SK-N-SH treated with all-trans-retinoic acid at 6 μM for 48 hours (cell line): Measurements from ENCODE around the gene MMP24.

Experiments
- ATAC-seq: fragments of 200-7000 bp; cut with Tn5 transposase; 3 replicates; pipeline ENCODE4 v1.9.1; 2020; ENCODE audit warnings: mild to moderate bottlenecking, moderate library complexity
- BACH2 ChIP-seq: fragments of 250-450 bp; sonication (Bioruptor Pico); IDR thresholded peaks from 2 replicates; pipeline ENCODE4 v1.9.0; 2021; ENCODE audit warnings: mild to moderate bottlenecking, borderline replicate concordance
- CSDC2 ChIP-seq: fragments of 250-450 bp; sonication (Bioruptor Pico); IDR thresholded peaks from 2 replicates; pipeline ENCODE4 v1.5.0; 2020; ENCODE audit warnings: mild to moderate bottlenecking, moderate library complexity
- ESRRG ChIP-seq: fragments of 250-450 bp; sonication (Bioruptor Pico); IDR thresholded peaks from 2 replicates; pipeline ENCODE4 v1.6.1; 2021; ENCODE audit warnings: mild to moderate bottlenecking
- GLIS3 ChIP-seq: fragments of 250-450 bp; sonication (Bioruptor Pico); IDR thresholded peaks from 2 replicates; pipeline ENCODE4 v1.5.0; 2020; ENCODE audit warnings: mild to moderate bottlenecking, moderate library complexity
- ISL1 ChIP-seq: fragments of 250-450 bp; sonication (Bioruptor Pico); IDR thresholded peaks from 2 replicates; pipeline ENCODE4 v2.1.2; 2022; ENCODE audit warnings: mild to moderate bottlenecking, moderate library complexity
- OSR1 ChIP-seq: fragments of 250-450 bp; sonication (Bioruptor Pico); IDR thresholded peaks from 2 replicates; pipeline ENCODE4 v1.8.0; 2022; ENCODE audit warnings: moderate library complexity, mild to moderate bottlenecking, inconsistent platforms
- PPARA ChIP-seq: fragments of 250-450 bp; sonication (Bioruptor Pico); IDR thresholded peaks from 2 replicates; pipeline ENCODE4 v1.5.0; 2020; ENCODE audit warnings: mild to moderate bottlenecking, borderline replicate concordance
- RARB ChIP-seq: fragments of 250-450 bp; sonication (Bioruptor Pico); IDR thresholded peaks from 2 replicates; pipeline ENCODE4 v1.8.0; 2021; ENCODE audit warnings: mild to moderate bottlenecking, moderate library complexity
- SNAI2 ChIP-seq: fragments of 250-450 bp; sonication (Bioruptor Pico); IDR thresholded peaks from 2 replicates; pipeline ENCODE4 v1.5.0; 2020; ENCODE audit warnings: mild to moderate bottlenecking, moderate library complexity
- TCF4 ChIP-seq: fragments of 250-450 bp; sonication (Bioruptor Pico); IDR thresholded peaks from 2 replicates; pipeline ENCODE4 v1.8.0; 2021; ENCODE audit warnings: mild to moderate bottlenecking, moderate library complexity, borderline replicate concordance
- TOX ChIP-seq: fragments of 250-450 bp; sonication (Bioruptor Pico); IDR thresholded peaks from 2 replicates; pipeline ENCODE4 v1.8.0; 2021; ENCODE audit warnings: mild to moderate bottlenecking, moderate library complexity, borderline replicate concordance
- ZC3H10 ChIP-seq: fragments of 250-450 bp; sonication (Bioruptor Pico); IDR thresholded peaks from 2 replicates; pipeline ENCODE4 v1.5.1; 2021; ENCODE audit warnings: mild to moderate bottlenecking, moderate library complexity
- ZFP3 ChIP-seq: fragments of 250-450 bp; sonication (Bioruptor Pico); IDR thresholded peaks from 2 replicates; pipeline ENCODE4 v1.5.0; 2020; ENCODE audit warnings: mild to moderate bottlenecking, moderate library complexity
- ZFP30 ChIP-seq: fragments of 450-650 bp; formaldehyde crosslinking; IDR thresholded peaks from 2 replicates; pipeline ENCODE4 v1.5.0; 2022; ENCODE audit warnings: mild to moderate bottlenecking, moderate library complexity
- ZNF565 ChIP-seq: fragments of 450-650 bp; formaldehyde crosslinking; conservative IDR thresholded peaks from 2 replicates; pipeline ENCODE4 v1.5.0; 2020; ENCODE audit warnings: low read depth, mild to moderate bottlenecking, moderate library complexity
- ZNF70 ChIP-seq: fragments of 450-650 bp; formaldehyde crosslinking; IDR thresholded peaks from 2 replicates; pipeline ENCODE4 v1.5.0; 2020; ENCODE audit warnings: mild to moderate bottlenecking, moderate library complexity
- ZNF8 ChIP-seq: fragments of 450-650 bp; formaldehyde crosslinking; IDR thresholded peaks from 2 replicates; pipeline ENCODE4 v1.5.0; 2020; ENCODE audit warnings: mild to moderate bottlenecking, moderate library complexity
- TF ChIP-seq, protein P1 (sequence below): fragments of 250-450 bp; sonication (Bioruptor Pico); IDR thresholded peaks from 2 replicates; pipeline ENCODE4 v1.5.1; 2021; ENCODE audit warnings: mild to moderate bottlenecking, moderate library complexity
- TF ChIP-seq, protein P2 (sequence below): fragments of 250-450 bp; sonication (Bioruptor Pico); IDR thresholded peaks from 2 replicates; pipeline ENCODE4 v1.8.0; 2020; ENCODE audit warnings: mild to moderate bottlenecking, moderate library complexity, borderline replicate concordance
- TF ChIP-seq, protein P3 (sequence below): fragments of 250-450 bp; sonication (Bioruptor Pico); IDR thresholded peaks from 2 replicates; pipeline ENCODE4 v1.8.0; 2021; ENCODE audit warnings: low read depth, mild to moderate bottlenecking, moderate library complexity, borderline replicate concordance
- TF ChIP-seq, protein P4 (sequence below): fragments of 250-450 bp; sonication (Bioruptor Pico); IDR thresholded peaks from 2 replicates; pipeline ENCODE4 v1.5.1; 2020; ENCODE audit warnings: low read depth, mild to moderate bottlenecking, moderate library complexity
- TF ChIP-seq, protein P5 (sequence below): fragments of 250-450 bp; sonication (Bioruptor Pico); IDR thresholded peaks from 2 replicates; pipeline ENCODE4 v1.5.0; 2020; ENCODE audit warnings: mild to moderate bottlenecking, moderate library complexity

The MMP24 gene

DNA sequence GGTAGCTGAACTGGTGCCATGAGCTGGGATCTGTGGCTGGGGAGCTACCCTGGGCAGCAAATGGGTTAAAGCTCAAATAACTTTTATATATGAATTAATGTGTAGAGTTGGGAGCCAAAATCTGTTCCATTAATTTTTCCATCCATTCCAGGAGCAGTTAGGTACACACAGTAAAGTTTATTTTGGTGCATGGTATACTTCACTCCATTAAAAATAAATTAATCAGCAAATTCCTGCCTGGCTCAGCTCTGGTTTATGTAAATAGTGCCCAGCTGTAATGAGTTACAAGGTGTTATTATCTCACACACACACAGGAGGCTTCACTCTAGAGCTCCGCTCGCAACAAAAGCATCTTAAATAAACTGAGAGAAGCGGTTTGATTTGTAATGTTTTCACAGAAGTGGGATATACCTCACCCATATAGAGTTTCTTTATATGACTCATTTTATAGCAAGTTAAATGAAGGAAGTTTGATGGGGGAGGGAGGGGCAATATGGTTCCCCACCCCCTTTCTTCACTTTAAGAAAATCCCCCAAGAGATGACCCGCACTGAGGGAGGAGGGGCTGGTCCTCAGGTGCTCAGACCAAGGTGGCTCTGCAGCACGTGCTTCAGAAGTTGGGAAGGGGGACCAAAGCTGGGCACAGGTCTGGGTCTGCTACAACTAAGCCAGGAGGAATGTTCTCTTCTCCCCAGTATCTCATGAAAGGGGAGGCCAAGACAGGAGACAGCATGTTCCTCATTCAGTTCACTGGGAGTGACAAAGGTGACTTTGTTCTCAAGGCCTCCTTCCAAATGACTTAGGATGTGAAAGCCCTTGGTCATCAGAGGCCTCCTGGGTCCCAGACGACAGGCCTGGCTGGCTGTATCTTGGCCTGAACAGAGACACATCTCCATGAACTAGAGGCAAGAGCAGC, 76.2 kb downstream of the MMP24 start:
- ATAC-seq = no peak
- no peak for TF ChIP-seq ESRRG (CRISPR knock-in tag)
- TF ChIP-seq, protein P1, sequence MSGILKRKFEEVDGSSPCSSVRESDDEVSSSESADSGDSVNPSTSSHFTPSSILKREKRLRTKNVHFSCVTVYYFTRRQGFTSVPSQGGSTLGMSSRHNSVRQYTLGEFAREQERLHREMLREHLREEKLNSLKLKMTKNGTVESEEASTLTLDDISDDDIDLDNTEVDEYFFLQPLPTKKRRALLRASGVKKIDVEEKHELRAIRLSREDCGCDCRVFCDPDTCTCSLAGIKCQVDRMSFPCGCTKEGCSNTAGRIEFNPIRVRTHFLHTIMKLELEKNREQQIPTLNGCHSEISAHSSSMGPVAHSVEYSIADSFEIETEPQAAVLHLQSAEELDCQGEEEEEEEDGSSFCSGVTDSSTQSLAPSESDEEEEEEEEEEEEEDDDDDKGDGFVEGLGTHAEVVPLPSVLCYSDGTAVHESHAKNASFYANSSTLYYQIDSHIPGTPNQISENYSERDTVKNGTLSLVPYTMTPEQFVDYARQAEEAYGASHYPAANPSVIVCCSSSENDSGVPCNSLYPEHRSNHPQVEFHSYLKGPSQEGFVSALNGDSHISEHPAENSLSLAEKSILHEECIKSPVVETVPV (CRISPR knock-in tag) = no peak
- no peak for TF ChIP-seq ZNF8
- no peak for TF ChIP-seq TOX (CRISPR knock-in tag)
- TF ChIP-seq, protein P2, sequence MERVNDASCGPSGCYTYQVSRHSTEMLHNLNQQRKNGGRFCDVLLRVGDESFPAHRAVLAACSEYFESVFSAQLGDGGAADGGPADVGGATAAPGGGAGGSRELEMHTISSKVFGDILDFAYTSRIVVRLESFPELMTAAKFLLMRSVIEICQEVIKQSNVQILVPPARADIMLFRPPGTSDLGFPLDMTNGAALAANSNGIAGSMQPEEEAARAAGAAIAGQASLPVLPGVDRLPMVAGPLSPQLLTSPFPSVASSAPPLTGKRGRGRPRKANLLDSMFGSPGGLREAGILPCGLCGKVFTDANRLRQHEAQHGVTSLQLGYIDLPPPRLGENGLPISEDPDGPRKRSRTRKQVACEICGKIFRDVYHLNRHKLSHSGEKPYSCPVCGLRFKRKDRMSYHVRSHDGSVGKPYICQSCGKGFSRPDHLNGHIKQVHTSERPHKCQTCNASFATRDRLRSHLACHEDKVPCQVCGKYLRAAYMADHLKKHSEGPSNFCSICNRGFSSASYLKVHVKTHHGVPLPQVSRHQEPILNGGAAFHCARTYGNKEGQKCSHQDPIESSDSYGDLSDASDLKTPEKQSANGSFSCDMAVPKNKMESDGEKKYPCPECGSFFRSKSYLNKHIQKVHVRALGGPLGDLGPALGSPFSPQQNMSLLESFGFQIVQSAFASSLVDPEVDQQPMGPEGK (CRISPR knock-in tag) = no peak
- TF ChIP-seq SNAI2 (CRISPR knock-in tag) = no peak
- no peak for TF ChIP-seq RARB (CRISPR knock-in tag)
- no peak for TF ChIP-seq ZNF565
- TF ChIP-seq OSR1 = no peak
- no peak for TF ChIP-seq BACH2 (CRISPR knock-in tag)
- TF ChIP-seq, protein P3, sequence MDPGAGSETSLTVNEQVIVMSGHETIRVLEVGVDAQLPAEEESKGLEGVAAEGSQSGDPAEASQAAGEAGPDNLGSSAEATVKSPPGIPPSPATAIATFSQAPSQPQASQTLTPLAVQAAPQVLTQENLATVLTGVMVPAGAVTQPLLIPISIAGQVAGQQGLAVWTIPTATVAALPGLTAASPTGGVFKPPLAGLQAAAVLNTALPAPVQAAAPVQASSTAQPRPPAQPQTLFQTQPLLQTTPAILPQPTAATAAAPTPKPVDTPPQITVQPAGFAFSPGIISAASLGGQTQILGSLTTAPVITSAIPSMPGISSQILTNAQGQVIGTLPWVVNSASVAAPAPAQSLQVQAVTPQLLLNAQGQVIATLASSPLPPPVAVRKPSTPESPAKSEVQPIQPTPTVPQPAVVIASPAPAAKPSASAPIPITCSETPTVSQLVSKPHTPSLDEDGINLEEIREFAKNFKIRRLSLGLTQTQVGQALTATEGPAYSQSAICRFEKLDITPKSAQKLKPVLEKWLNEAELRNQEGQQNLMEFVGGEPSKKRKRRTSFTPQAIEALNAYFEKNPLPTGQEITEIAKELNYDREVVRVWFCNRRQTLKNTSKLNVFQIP (CRISPR knock-in tag) = no peak
- no peak for TF ChIP-seq ZNF70 (CRISPR knock-in tag)
- TF ChIP-seq, protein P4, sequence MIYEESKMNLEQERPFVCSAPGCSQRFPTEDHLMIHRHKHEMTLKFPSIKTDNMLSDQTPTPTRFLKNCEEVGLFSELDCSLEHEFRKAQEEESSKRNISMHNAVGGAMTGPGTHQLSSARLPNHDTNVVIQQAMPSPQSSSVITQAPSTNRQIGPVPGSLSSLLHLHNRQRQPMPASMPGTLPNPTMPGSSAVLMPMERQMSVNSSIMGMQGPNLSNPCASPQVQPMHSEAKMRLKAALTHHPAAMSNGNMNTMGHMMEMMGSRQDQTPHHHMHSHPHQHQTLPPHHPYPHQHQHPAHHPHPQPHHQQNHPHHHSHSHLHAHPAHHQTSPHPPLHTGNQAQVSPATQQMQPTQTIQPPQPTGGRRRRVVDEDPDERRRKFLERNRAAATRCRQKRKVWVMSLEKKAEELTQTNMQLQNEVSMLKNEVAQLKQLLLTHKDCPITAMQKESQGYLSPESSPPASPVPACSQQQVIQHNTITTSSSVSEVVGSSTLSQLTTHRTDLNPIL (CRISPR knock-in tag) = no peak
- TF ChIP-seq CSDC2 (CRISPR knock-in tag) = no peak
- no peak for TF ChIP-seq ZFP30 (CRISPR knock-in tag)
- TF ChIP-seq, protein P5, sequence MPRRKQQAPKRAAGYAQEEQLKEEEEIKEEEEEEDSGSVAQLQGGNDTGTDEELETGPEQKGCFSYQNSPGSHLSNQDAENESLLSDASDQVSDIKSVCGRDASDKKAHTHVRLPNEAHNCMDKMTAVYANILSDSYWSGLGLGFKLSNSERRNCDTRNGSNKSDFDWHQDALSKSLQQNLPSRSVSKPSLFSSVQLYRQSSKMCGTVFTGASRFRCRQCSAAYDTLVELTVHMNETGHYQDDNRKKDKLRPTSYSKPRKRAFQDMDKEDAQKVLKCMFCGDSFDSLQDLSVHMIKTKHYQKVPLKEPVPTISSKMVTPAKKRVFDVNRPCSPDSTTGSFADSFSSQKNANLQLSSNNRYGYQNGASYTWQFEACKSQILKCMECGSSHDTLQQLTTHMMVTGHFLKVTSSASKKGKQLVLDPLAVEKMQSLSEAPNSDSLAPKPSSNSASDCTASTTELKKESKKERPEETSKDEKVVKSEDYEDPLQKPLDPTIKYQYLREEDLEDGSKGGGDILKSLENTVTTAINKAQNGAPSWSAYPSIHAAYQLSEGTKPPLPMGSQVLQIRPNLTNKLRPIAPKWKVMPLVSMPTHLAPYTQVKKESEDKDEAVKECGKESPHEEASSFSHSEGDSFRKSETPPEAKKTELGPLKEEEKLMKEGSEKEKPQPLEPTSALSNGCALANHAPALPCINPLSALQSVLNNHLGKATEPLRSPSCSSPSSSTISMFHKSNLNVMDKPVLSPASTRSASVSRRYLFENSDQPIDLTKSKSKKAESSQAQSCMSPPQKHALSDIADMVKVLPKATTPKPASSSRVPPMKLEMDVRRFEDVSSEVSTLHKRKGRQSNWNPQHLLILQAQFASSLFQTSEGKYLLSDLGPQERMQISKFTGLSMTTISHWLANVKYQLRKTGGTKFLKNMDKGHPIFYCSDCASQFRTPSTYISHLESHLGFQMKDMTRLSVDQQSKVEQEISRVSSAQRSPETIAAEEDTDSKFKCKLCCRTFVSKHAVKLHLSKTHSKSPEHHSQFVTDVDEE = no peak
- no peak for TF ChIP-seq TCF4 (CRISPR knock-in tag)
- no peak for TF ChIP-seq ZC3H10 (CRISPR knock-in tag)
- no peak for TF ChIP-seq ZFP3 (CRISPR knock-in tag)
- TF ChIP-seq ISL1 (CRISPR knock-in tag) = no peak

DNA sequence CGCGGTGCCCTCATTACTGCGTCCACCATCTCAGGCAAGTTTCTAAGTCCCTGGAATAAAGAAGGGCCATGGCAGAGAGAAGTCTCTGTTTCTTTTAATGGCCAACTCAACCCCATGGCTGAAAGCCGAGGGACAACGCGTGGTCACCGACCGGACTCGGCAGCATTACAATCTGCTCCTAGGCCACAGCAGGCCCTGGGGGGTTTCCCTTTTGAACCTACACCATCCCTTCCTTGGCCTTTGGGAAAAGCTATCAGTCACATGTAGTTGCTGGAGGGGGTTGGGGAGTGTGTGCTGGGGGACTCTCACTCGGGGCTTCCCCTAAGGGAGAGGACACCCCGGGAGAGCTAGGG, 76.9 kb downstream of the MMP24 start:
- ATAC-seq = no peak
- TF ChIP-seq ZFP3 (CRISPR knock-in tag) (no peak), ZNF70 (CRISPR knock-in tag) (no peak), ZFP30 (CRISPR knock-in tag) (no peak), PPARA (CRISPR knock-in tag) (no peak), GLIS3 (CRISPR knock-in tag) (no peak), ZNF565 (no peak), CSDC2 (CRISPR knock-in tag) (no peak), TOX (CRISPR knock-in tag) (no peak), ESRRG (CRISPR knock-in tag) (no peak)
- TF ChIP-seq, protein P3 (CRISPR knock-in tag) = no peak
- TF ChIP-seq, protein P1 (CRISPR knock-in tag) = no peak
